IPS DF 4.7 (cell line): ENCODE data around the gene ATP5PD.
"Not testable (repeated sequence)": the region's sequence is repeated elsewhere in the genome, so short reads cannot be mapped to it uniquely, and the experiment has no call there.

Source experiments
- DNase-seq: peaks from one replicate; pipeline ENCODE4 v3.0.0-alpha.2; 2013; ENCODE audit warnings: low spot score; ENCODE audit errors: extremely low read depth

ATP5PD gene

DNA sequence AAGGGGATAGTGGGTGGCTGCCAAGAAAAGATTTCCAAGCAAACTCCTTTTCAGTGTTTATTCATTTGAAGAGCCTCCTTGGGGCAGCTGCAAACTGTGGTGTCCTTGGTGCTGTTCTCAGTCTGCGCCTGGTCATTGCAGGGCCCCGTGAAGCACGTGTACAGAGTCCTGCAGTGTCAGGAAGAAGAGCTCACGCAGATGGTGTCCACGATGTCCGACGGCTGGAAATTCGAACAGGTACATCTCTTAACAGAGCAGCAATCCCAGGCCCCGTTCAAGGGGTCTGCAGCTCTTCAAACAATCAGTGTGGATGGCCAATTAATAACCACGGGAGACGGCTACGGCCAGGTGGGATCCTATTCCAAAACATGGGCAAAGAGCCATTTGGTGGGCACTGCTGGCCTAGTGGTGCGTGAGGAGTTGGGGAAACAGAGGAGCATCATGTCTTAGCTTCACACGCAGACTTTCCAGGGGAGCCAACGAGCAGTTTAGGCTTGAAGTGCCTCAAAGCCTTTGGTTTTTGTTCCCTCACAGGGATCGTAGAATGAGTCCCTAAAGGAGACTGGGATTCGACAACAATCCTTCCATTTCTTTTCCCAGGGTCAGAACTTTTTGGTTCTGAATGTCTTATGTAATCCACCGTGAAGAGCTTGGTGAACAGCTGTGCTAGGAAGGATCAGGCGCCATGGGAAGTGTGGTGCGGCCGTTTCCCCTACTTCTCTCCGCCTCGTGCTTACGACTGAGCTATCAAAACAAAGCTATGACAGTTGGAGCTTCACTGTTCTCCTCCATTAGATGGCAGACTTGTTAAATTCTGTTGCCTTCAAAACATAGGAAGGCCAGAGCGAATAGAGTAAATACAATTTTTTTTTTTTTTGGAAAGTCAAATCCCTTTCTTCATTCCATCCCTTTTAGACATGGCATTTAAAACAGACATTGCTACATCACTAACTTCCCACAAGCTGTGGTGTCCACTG lies 12.9 kb upstream of the ATP5PD start:
- DNase-seq = no peak

DNA sequence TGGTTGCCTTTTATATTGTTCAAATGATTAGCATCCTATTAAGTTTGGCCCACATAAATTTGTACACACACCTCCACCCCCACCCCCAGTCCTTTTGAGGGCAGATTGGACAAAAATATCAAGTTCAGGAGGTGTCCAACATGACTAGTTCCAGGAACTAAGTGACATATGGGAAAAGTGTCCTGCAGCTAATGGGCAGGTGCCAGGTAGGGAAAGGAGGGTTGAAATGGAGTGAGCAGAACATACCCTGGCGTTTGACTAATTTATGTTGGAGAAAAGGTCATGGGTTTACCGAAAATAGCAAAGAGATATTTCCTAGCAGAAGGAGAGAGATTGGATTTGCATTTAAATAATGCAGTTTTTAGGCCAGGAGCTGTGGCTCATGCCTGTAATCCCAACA lies 5.2 kb upstream of the ATP5PD start:
- DNase-seq = no peak

DNA sequence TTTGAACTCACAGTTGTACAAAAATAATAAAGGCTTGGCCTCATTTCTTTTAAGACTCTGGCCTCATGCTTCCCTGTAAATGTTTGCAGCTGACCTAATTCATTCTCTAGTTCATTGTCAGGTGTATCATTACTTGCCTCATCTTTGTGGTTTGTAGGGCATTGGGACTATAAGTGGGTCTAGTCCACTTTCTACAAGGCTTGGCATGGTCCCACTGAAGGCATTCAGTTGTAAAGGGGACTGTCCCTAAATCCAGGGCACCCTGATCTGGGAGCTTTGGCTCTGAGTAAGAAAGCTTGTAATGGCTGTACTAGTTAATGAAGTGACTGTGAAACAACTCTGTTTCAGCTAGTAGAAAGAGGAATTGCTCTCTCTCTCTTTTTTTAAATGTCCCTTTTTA lies 2.9 kb upstream of the ATP5PD start:
- DNase-seq = no peak

DNA sequence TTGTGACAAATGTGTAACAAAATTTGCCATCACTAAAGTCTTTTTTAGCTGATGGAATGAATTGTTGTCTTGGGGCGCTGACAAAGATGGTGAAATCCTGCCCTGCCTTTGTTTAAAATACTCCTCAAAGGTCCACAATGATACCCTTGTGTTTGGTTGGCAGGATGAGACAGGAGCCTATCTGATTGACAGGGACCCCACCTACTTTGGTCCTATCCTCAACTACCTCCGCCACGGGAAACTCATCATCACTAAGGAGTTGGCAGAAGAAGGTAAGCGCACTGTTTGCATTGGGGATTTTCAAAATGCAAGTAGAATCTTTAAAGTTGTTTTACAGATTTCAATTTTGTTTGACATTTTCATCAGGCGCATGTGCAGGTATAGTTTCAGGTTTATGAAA lies 2.3 kb upstream of the ATP5PD start:
- DNase-seq = no peak

DNA sequence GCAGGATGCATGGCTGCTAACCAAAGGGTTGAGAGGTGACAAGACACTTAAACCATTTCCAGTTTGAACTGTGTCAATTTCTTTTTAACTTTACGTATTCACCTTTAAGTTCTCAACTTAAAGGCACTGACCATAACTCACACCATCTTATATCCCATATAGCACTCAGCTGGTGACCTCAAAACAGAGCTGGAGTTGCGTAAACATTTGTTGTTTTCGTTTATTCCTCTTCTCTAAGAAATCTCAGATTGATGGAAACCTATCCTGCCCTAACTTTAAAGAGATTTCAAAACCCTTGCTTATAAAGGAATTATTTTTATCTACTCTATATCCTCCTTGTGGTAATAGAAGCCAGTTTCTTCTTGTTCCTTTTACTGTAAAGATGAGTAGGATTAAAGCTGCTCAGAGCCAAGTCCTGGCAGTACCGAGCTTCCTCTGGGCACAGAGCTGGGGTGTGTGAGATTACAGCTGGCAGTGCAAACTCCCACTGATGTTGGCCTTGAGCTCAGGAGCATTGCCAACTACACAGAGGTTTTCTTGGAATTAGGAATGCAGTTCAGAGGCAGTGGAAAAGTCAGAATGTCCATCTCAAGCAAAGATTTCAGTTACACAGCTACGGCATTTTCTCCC lies 1.6 kb upstream of the ATP5PD start:
- DNase-seq = no peak

DNA sequence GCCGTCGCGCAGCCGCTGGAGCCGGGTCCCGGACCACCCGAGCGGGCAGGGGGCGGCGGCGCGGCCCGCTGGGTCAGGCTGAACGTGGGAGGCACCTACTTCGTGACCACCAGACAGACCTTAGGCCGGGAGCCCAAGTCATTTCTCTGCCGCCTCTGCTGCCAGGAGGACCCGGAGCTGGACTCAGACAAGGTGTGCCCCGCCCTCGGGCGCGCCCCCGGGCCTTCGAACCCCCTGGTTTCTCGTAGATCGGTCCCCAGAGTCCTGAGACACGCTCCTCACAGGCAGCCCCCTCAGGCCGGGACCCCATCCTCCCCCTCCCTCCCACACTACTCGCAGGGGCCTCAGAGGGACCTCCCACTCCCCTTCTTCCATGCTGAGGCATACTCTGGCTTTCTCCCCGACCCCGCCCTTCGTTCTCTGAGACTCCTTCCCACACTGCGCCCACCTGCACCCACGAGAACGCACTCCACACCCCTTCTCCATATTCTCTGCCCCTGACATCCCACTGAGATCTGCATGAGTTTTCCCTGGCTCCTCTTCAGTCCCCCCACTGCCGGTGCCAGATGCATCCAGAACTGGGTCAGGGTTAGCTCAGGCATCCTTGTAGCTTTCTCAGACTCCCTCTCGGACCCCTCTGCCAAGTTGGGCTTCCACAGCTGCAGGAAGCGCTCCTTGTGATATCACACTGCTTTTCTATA lies 779 bp upstream of the ATP5PD start:
- DNase-seq = no peak

DNA sequence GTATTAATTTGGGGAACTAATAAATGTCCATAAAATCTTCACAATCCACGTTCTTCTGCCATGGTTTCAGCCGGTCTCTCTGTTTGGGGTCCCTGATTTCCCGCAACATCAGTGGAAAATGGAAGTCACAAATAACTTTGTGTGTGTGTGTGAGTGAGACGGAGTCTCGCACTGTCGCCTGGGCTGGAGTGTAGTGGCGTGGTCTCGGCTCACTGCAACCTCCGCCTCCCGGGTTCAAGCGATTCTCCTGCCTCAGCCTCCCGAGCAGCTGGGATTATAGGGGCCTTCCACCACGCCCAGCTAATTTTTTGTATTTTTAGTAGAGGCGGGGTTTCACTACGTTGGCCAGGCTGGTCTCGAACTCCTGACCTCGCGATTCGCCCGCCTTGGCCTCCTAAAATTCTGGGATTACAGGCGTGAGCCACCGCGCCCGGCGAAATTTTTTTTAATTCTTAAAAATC lies 793 bp downstream of the ATP5PD start:
- not testable (repeated sequence) for DNase-seq

DNA sequence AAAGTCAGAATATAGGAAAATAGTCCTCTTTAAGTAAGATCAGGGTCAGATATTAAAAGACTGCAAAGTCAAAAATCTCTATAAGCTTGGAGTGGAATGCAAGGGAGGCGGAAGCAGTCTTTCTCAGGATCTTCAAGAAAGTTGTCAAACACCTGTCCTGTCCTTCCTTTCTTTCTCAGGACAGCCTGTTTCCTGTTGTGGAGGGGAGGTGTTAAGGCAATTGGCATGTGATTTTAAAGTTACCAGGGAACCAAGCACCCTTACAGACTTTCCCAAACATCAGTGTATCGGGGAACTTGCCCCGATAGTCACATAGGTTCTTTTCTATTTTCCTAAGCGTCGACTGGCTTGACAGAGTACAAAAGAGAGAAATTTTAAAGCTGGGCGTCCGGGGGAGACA lies 2.1 kb downstream of the ATP5PD start:
- DNase-seq = no peak

DNA sequence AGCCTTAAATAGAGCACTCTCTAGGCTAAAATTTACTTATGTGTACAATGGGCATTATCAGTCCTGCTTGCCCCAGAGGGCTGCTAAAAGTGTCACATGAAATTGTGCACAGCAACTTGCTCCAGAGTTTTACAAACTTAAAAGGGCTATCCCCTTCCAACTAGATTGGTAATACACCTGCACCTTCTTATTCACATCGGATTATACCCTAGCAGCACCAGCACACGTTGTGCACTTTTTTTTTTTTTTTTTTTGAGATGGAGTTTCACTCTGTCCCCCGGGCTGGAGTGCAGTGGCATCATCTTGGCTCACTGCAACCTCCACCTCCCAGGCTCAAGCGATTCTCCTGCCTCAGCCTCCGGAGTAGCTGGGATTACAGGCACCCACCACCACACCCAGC lies 3.0 kb downstream of the ATP5PD start:
- not testable (repeated sequence) for DNase-seq

DNA sequence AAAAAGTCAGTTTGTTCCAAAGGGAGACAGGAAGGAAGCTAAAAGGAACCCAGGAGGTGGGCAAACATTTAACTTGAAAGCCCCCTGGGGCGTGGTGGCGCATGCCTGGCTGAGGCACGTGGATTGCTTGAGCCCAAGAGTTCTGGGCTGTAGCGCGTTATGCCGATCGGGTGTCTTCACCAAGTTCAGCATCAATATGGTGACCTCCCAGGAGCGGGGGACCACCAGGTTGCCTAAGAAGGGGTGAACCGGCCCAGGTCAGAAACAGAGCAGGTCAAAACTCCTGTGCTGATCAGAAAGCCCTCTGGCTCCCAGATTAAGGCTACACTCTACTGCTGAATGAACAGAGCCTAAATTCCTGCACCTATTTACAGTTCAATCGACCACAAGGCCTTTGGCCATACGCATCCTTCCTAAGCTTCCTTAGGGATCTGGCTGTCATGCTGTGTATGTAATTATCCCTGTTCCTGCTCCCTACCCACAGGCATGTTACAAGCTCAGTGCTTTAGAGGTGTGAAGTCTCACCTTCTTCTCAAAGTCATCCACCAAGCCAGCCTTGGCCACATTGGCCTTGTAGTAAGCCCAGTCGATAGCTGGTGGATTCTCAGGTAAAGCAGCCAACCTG lies 5.0 kb downstream of the ATP5PD start:
- DNase-seq = no peak

DNA sequence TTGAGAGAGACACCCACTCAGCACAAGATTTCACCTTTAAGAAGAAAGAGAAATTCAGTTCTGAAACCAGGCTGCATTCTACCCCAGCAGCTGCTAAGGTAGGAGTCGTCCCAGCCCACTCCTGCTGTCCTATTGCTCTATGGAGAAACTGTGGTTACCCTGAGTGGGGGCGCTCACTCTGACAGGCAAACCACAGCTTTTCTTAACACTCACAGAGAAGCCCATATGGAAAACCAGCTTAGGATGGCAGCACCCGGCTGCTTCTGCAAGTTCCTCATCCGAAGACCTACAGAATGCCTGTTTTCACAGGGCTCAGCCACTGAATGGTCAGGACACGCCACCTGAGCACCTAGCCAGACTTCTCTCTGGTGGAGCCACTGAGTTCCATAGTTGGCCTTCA lies 7.5 kb downstream of the ATP5PD start:
- DNase-seq = no peak

DNA sequence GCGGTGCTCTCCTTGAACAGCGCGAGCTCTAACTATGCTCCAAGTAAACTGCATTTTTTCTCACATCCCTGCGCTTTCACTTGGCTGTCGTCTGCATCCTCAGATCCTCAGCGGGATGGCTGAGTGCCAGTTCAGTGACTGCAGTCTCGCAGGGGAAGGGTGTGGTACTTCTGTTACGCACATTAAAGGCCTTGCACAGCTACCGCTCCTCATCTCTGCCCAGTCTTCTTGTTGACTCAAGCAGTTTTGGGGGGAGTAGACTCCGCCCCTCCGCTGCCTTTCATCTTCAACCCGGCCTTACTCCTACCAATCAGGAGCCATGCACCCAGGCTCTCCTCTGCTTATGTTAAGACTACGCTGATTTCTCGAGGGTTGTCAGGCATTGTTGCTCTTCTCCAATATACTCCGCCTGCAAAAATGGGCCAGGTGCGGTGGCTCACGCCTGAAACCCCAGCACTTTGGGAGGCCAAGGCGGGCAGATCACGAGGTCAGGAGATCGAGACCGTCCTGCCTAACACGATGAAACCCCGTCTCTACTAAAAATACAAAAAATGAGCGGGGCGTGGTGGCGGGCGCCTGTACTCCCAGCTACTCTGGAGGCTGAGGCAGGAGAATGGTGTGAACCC lies 10.0 kb downstream of the ATP5PD start:
- no peak for DNase-seq

DNA sequence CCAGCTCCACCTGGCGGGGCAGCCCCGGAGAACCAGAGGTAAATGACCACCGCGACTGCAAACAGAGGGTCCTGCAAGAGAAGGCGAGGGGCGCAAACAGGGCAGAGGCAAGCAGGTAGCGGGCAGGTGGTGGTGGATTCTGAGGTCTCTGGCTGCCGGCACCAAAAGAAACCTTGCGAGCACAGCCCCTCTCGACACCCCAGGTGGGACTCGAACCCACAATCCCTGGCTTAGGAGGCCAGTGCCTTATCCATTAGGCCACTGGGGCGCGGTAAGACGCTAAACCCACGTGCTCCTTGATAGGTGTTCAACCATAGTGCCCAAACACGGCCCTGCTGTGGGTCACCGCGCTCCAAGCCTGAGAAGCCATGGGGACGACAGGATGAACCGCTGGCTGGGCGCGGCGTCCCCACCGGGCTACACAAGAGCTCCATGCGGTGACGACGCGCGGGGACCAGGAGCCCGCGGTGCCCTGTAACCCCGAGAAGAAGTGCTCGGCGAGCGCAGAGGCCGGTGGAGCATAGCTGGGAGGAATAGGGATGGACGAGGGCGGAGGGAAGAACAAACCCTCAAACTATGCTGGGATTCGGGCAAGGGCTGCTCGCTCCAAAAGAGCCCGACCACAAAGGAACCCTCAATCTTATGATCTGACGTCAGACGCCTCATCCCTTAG lies 12.4 kb downstream of the ATP5PD start:
- DNase-seq = no peak

DNA sequence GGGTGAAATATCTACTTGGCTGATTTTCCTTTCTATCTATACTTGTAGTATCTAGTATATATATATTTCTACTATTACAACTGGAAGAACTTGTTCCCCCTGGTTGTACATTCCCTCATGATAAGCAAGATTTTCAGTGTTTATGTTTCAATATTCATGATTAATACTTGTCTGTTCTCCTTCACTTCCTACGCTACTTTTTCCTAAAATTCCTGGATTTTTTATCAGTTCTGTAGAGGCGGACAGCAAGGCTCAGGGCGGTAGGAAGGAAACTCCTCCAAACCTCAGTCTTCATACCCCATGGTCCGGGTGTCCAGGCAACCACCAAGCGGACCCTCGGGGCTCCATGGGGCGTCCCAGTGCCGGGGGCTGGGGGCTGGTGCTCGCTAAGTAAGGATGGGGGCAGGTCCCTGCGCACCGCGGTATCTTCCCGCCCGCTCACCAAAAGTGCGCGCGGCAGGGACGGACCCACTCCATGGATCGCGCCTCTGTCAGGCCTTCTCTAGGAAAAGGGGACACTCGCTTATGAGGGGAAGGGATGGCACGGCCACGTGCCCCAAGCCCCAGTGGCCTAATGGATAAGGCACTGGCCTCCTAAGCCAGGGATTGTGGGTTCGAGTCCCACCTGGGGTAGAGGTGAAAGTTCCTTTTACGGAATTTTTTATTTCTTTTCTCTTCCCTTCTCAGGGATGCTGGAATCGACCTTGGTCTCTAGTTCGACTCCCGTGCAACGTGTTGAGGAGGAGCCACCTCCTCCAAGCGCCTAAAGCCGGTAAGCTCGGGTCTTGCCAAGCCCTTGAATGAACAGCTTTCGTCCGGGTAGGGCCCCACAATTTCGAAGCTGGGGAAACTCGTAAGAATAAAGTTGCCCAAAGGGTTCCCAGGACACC lies 13.2 kb downstream of the ATP5PD start:
- no peak for DNase-seq

DNA sequence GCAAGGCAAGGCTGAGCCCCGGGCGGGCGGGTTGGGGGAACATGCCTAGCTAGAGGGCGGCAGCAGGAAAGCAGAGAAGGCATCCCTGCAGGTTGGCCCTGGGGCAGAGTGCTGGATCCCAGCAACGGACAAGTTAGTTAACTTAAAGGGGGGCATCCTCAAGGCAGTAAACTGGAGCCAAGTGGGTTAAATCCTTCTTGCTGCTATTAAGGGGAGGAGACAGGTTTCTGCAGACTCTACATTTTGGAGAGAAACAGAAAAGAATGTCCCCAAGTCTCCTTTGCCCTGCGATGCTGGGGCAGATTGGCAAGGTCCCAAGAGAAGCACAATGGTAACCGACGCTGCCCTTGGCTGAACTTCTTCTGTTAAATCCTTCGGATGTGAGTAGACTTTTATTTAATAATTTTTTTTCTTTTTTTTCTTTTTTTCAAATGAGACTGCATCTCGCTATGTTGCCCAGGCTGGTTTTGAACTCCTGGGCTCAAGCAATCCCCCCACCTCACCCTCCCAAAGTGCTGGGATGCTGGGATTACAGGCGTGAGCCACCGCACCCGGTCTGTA lies 14.0 kb downstream of the ATP5PD start:
- no peak for DNase-seq

DNA sequence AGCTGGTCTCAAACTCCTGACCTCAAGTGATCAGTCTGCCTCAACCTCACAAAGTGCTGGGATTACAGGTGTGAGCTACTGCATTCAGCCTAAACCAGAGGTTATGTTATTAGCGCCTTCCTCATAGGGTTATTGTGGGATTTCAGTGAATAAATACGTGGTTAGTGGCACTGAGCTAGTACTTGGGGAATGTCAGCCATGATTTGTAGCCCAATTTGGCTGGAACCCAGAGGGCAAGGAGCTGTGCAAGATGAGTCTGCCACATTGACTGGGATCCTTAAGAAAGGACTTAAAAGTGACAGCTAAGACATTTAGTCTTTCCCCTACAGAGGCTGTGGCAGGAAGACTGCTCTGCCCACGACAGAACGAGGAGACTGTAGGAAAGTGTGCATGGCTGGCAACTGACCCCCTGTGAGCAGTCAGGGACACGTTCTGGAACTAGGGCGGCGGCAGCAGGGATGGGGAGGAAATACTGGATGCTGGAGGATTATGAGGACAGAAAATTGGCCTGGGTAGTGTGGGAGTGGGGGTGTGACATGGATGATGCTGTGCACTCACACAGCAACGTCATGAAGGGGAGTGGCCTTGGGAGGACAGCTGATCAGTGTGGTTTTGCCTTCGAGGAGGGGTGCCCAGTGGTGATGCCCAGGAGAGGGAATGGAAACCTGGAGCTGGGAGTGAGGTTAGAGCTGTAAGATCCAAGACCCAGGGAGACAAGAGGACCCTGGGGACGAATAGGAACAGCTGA lies 14.6 kb downstream of the ATP5PD start:
- DNase-seq = no peak

DNA sequence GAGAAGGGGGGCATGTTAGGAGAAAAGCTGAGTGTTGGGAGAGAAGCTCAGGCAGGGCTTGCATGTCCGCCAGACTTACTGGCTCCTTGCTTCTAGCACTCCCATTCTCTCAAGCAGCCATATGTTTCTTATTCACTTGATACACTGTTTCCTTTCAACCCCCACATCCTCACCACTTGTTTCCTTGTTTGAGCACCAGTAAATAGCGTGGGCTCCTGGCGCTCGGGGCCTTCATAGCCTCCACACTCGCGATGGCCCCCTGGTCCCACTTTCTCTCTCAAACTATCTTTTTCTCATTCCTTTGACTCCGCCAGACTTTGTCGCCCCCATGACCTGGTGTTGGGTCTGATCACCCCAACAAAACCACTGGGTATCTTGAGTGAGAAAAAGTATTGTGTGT lies 16.6 kb downstream of the ATP5PD start:
- DNase-seq = no peak

DNA sequence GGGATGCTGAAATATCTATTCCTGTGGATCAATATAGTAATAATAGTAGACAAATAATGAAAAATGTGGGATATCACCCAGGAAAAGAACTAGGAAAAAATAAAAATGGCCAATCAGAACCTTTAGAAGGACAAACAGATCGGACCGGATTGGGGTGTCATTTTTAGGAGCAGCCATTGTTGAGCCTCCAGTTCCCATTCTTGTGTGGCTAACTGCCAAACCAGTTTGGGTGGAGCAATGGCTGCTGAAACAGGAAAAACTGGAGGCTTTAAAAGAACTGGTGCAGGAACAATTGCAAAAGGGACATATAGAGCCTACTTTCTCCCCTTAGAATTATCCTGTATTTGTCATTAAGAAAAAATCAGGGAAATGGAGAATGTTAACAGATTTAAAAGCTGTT lies 20.1 kb downstream of the ATP5PD start:
- DNase-seq = not testable (repeated sequence)

DNA sequence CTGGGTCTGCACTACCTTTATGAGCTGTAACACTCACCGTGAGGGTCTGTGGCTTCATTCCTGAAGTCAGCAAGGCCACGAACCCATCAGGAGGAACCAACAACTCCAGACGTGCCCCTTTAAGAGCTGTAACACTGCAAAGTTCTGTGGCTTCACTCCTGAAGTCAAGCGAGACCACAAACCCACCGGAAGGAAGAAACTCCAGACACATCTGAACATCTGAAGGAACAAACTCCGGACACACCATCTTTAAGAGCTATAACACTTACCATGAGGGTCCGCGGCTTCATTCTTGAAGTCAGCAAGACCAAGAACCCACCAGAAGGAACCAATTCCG lies 21.4 kb downstream of the ATP5PD start:
- not testable (repeated sequence) for DNase-seq
